ENCODE results near the gene GAN.

The GAN gene

DNA sequence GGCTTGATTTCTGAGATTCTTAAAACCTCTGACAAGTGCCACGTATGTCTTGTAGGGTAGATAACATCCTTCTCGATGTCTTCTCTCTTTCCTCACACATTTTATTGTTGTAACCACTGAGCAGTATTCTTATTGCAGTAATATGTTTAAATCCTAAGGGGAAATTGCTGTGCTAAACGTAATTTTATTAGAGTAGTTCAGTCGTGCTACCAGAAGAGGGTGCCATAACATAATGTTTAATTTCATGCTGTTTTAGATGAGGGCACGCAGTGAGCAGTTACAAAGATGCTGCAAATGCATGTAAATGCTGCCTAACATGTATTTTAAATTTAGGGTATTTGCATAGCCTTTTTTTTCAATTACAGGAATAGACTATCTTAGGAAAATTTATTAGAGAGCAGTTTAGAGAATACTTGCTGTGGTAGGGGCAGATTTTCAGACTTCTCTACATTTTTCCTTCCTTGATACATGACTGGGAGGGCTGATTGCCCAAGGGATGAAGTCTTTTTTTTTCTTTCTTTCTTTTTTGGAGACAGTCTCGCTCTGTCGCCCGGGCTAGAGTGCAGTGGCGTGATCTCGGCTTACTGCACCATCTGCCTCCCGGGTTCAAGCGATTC is 51.7 kb downstream of the GAN start:
- peak; percentile 77 for TF ChIP-seq CTCF (IDR thresholded peaks at IDR 0.05)

DNA sequence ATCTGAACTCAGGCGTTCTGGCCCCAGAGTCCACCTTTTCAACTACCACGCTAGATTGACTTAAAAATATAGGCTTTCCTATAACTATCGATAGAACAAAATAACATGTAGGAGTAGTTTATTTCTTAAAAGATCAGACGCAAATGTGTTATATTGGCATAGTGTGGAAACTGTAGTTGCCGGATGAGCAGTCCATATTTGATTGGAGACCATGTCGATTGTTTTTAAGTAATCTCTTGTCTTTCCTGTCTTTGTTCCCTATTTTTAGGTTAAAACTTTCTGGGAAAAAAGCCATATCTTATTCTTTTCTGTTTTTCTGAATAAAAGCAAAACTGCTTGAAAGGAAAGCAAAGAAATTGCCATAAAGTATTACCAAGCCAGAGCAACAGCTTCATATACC is 53.1 kb downstream of the GAN start:
- TF ChIP-seq CTCF (IDR thresholded peaks at IDR 0.05), result no peak

DNA sequence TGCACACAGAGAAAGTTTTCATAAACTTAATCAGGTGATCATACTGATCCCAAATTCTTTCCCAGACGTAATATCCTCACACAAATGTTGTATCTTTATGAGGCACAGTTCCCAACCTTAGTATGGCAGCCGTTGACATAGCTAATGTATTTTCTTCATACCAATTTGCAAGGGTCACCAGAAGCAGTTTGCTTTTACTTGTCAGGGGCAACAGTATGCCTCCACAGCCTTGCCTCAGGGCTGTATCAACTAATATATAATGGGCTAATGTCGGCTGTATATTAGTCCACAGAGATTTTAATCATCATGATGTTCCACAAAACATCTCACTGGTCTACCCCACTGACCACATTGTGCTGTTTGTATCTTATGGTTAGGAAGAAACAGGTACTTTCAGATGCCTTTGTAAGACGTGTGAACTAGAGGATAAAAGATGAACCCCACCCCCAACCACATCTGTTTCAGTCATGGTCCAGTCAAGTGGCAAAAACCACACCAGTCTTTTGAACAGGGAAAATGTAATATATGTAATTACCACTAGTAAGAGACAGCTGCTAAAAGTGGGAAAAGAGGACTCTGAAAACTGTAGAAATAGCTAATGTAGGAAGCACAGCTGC is 55.2 kb downstream of the GAN start:
- TF ChIP-seq CTCF (IDR thresholded peaks at IDR 0.05), result no peak

DNA sequence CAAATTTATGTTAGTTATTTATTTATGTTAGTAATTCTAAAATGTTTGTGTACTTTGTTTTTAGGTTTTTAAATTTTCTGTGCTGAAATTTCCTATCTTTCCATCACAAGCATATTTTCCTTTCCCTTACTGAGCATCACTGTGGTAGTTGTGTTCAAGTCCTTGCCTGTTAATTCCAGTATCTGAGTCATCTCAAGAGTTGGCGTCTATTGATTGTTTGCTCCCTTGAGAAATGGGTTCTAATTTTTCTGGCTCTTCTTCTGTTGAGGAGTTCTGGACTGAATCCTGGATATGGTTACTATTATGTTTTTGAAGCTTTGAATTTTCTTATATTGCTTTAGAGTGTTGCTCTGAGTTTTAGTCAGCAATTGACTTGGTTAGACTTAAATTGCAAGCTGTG is 56.3 kb downstream of the GAN start:
- TF ChIP-seq CTCF (IDR thresholded peaks at IDR 0.05), result no peak

- TF ChIP-seq CTCF (IDR thresholded peaks at IDR 0.05), result no peak
Observed at GRCh38 chr16:81374550-81374949, 59.8 kb downstream of the GAN start.

- no peak for TF ChIP-seq CTCF (IDR thresholded peaks at IDR 0.05)
Observed at GRCh38 chr16:81376880-81377279, 62.1 kb downstream of the GAN start.

DNA sequence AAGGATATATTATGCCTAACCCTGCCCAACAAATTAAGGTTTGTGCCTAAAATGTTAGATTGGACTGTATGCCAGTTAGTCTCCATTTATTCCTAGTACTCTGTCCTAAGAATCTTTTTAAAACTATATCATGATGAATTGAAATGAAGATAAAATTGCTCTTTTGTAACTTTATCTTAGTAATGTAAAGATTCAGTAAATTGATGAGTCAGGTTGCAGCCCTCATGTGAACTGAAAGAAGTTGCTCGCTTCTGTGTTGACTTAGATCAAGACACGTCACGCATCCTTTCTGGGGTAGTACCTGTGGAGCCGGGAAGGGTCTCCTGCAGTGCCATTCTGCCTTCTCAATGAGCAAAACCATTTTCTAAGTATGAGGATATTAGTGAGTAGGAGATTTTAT is 63.3 kb downstream of the GAN start:
- no peak for TF ChIP-seq CTCF (IDR thresholded peaks at IDR 0.05)

GRCh38 chr16:81380932-81381331 is 66.2 kb downstream of the GAN start:
- no peak for TF ChIP-seq CTCF (IDR thresholded peaks at IDR 0.05)
